IPS-11a (cell line): ENCODE results near the gene ZNF282.

Experiments
- H3K4me3 ChIP-seq: one replicate; pipeline ENCODE4 v1.5.1; 2013; ENCODE audit warnings: low read depth, low read length, control low read depth

Gene ZNF282

DNA sequence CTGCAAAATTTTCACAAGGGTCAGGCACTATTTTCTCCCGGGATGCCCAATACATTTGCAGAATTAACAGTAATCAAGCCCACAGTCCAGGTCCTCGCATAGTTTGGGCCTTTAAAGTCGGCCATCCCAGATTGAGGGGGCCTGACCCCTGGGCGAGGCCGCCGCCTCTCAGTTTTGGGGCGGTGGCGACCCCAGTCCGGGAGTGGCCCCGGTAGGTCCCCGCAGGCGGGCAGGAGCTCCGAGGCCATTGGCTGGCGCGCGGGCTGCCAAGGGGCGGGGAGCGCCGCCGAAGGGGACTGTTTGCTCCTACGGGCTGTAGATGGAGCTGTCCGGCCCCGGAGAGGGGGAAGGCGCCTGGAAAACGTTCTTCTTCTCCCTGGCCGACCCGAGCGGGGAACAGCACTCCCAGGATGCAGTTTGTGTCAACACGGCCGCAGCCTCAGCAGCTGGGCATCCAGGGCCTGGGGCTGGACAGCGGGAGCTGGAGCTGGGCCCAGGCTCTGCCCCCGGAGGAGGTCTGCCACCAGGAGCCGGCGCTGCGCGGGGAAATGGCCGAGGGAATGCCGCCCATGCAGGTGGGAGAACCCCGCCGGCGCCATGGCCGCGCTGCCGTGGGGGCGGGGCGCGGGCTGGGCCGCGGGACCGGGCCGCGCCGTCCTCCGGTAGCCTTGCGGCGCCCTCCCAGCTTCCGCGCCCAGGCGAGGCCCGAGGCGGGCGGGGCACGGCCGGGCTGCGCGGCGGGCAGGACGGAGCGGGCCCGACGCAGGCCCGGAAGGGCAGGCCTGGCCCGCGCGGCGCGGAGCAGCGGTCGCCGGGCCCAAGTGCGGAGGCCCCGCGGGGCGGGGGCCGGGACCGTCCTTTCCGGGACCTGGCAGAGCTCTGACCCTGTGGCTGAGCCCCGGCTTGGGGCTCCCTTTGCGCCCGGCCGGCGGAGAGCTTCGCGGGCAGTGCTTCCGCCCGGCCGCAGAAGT, at the start of gene ZNF282:
Gene ZNF282 (plus strand): TSS at position 367 of the 971 bp plus-strand sequence. CDS start 44 bp downstream, at position 411.
- peak within 1 kb of the TSS; percentile 89 for H3K4me3 ChIP-seq

- peak within 1 kb of the TSS; percentile 93 for H3K4me3 ChIP-seq
Observed at GRCh38 chr7:149147072-149147751, 48.1 kb upstream of the ZNF282 start, which contains the start of gene ZNF398. TSS of gene ZNF398 (plus strand) at chr7:149147453. CDS start at chr7:149147743, 290 bp downstream.

- peak overlapping the region; percentile 93 for H3K4me3 ChIP-seq
Observed at GRCh38 chr7:149147752-149148653, 47.3 kb upstream of the ZNF282 start.

GRCh38 chr7:149150981-149151380, 44.4 kb upstream of the ZNF282 start:
- no peak overlapping the region for H3K4me3 ChIP-seq

DNA sequence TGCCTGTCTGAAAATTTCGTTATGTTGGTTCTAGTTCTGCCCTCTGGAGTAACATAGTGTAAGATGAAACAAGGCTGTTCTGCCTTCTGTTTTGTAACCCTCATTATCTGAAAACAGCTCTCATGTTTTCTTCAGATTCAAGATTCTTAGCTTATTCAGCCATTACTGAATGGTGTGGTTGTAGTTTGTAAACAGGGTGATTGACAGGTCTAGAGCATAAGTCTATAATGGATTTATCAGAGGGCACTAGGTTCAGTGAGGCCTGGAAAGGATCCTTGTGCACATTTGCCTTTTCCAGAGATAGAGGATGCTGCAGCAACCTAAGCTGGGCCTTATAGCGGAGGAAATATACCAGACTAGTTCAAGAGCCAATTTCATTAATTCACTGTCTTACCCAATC, 42.0 kb upstream of the ZNF282 start:
- no peak overlapping the region for H3K4me3 ChIP-seq

DNA sequence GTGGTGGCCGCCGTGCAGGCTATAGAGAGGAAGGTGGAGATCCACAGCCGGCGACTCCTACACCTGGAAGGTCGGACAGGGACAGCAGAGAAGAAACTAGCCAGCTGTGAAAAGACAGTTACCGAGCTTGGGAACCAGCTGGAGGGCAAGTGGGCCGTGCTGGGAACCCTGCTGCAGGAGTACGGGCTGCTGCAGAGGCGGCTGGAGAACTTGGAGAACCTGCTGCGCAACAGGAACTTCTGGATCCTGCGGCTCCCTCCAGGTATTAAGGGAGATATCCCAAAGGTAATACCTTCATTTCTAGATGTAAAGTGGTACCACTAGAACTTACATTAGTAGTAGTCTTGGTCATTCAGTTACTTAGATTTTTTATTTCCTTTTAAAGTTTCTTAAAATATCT, 41.3 kb upstream of the ZNF282 start:
- no peak overlapping the region for H3K4me3 ChIP-seq

- no peak overlapping the region for H3K4me3 ChIP-seq
Observed at GRCh38 chr7:149156898-149157297, 38.4 kb upstream of the ZNF282 start.

- H3K4me3 ChIP-seq: no peak overlapping the region
Observed at GRCh38 chr7:149161241-149161848, 34.0 kb upstream of the ZNF282 start.

- H3K4me3 ChIP-seq: no peak overlapping the region
Observed at GRCh38 chr7:149166142-149166541, 29.2 kb upstream of the ZNF282 start.

DNA sequence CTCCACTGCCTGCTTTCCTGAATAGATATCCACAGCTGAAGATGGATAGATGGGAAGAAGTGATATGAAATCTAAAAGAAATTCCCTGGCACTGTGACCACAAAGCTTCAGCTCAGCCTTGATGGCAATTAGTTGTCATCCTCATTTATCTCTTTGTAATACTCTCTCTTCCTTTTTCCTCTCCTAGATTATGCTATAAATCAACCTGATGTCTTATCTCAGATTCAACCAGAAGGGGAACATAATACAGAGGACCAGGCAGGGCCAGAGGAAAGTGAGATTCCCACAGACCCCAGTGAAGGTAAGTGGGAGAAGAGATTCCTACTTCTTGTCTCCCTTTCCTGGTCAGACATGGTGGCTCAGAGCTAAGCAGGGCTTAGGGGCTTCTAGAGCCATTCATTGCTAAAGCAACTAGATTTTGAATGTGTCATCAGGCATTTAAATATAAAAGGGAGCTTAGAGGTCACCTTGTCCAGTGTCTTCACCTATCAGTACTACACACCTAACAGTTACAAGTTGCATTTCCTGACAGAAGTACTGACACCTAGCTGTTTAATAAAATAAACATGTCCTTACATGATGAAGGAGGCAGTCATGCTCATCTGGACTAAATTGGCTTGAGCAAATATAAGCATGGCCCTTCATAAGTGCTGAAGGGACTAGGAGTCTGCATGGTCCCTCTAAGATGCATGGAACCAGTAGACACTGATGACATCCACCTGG, 28.6 kb upstream of the ZNF282 start:
- H3K4me3 ChIP-seq: no peak overlapping the region

- H3K4me3 ChIP-seq: no peak overlapping the region
Observed at GRCh38 chr7:149171892-149172533, 23.3 kb upstream of the ZNF282 start.

GRCh38 chr7:149172534-149172920, 22.8 kb upstream of the ZNF282 start:
- no peak overlapping the region for H3K4me3 ChIP-seq

GRCh38 chr7:149175150-149175549, 20.2 kb upstream of the ZNF282 start:
- H3K4me3 ChIP-seq: no peak overlapping the region

- no peak overlapping the region for H3K4me3 ChIP-seq
Observed at GRCh38 chr7:149179241-149179640, 16.1 kb upstream of the ZNF282 start.

DNA sequence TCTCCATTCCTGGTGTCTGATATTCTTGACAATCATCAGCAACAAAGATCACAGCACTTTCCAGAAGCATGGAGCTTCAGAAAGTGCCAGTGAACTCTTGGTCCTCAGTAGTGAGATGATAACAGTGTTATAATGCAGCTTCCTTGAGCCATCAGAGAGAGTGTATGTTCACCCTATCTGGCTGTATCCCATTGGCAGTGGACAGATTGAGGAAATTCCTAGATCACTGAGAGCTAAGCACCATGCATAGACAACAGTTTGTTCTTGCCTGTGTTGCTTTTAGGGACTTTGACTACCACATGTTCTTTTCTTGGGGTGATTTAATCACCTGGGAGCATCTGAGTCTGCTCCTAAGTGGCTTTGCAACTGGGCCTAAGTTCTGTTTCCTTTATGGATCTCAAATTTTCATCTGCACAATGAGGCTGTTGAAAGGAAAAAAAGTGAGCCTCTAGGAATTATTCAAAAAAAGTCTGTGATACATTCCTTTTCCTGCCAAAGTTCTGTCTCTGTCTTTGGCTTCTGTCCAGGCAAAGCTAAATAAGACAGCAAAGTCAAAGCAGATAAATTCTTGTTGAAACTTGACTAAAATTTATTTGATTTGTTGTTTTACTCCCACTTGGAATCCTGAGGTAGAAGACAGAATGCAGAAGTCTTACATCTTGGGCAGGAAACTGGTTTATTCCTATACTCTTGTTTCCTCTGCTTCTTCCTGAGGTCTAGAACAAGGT, 14.5 kb upstream of the ZNF282 start:
- no peak overlapping the region for H3K4me3 ChIP-seq

DNA sequence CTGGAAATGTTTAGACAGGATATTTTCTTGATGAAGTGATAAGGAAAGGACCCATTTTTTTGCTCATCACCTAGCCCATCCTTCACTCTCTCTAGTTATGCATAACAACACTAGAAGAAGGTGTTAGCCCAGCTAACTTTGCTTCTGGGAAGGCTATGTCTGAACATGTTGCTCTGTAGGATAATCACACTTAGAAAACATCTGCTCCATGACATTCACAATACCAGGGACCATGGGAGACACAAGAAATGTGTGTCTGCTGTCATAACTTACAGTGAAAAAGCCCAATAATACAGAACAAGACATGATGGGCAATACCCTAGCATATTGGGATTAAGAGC, 13.9 kb upstream of the ZNF282 start:
- H3K4me3 ChIP-seq: no peak overlapping the region

GRCh38 chr7:149184274-149184673, 11.1 kb upstream of the ZNF282 start:
- H3K4me3 ChIP-seq: no peak overlapping the region

DNA sequence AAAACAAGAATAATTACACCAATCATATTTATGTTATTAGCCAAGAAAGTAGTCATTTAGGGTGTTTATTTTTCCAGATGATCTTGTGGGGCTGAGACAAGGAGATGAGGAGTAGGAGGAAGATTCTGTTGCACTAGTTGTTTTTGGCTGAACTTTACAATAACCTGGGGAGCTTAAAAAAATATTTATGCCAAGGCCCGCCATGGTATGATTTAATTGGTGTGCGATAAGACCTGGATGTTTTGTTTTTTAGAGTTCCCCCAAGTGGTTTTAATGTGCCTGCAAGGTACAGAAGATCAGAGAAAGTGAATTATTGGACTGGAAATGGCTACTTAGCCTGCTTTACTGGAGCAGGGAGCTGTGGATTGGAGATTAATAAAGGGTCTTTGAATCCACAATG, 7.1 kb upstream of the ZNF282 start:
- H3K4me3 ChIP-seq: no peak overlapping the region
